Stomach (tissue), 4 donors: ENCODE data around the gene ENTPD8.

Experiments used
- CTCF ChIP-seq, 7 experiments: fragments of 450-650 bp in 4 of 7; fragments of 200-600 bp in 3 of 7; sonication (generic) in 3 of 7; IDR thresholded peaks; one replicate each; pipeline ENCODE4 v1.5.1; 2016 to 2019; ENCODE audit warnings: antibody characterized with exemption in 7 of 7, control low read depth in 2 of 7, mild to moderate bottlenecking in 1 of 7
- EP300 ChIP-seq: sonication (generic); formaldehyde crosslinking; IDR thresholded peaks from one replicate; pipeline ENCODE4 v1.6.1; 2017; ENCODE audit warnings: antibody characterized with exemption

GRCh38 chr9:137403269-137403668 is 37.9 kb downstream of the ENTPD8 start:
- no peak for TF ChIP-seq CTCF (IDR thresholded peaks at IDR 0.05)
- no peak for TF ChIP-seq EP300
